ENCODE measurements around the gene RAI14. TPM values are rescaled to one million over a fixed set of nuclear protein-coding genes. Genes with fewer than 3 reads are reported as not detected.

Gene RAI14
- total and polyA plus RNA-seq, 2 donors (not counting 3 experiments of a cell fraction or from before 2014, with no cell fraction given): 114 to 369 TPM

- peaks cover 9% of the 10 kb centered on the region for H4K20me1 ChIP-seq (replicated peaks; ENCODE audit: control insufficient read depth, extremely low read depth, insufficient read depth, low read length)
- peaks cover 100% of the 10 kb centered on the region for H3K79me2 ChIP-seq (ENCODE audit: control insufficient read depth, insufficient read depth, low read length)
- no peak overlapping the region for H3K4me2 ChIP-seq (ENCODE audit: insufficient read depth, low read length)
- intact Hi-C loops (cut with micrococcal nuclease): loop anchor here (10.0 kb wide), 1 partner anchor 1192 kb away; no protein-coding TSS in a partner anchor
- no peak overlapping the region for H3K4me3 ChIP-seq (replicated peaks in 1 of 3; ENCODE audit: insufficient read depth in 1 of 3, low read depth in 1 of 3, low read length in 3 of 3)
- peak overlapping the region; percentile 9 for H3K27ac ChIP-seq (ENCODE audit: insufficient read depth, low read depth, low read length)
- no peak overlapping the region for H3K9ac ChIP-seq (replicated peaks; ENCODE audit: extremely low read depth, insufficient read depth, low read length)
- ChIA-PET POLR2A (no interaction called here), CTCF (no interaction called here)
- dilution Hi-C loops (cut with MboI; ENCODE audit: extremely low pct_ligation_motif_present, low sequenced_read_pairs): no loop called here
- no peaks in the 10 kb centered on the region for H3K27me3 ChIP-seq (ENCODE audit: control insufficient read depth in 2 of 2, insufficient read depth in 2 of 2, low read length in 2 of 2)
- BruUV-seq (replicated peaks): no TSS peak
- TF ChIP-seq FOS (IDR thresholded peaks at IDR 0.05; ENCODE audit: borderline replicate concordance, insufficient read depth, low read length) (no peak), MYC (IDR thresholded peaks at IDR 0.05; ENCODE audit: low read depth, low read length) (no peak), POLR2A (IDR thresholded peaks at IDR 0.05; ENCODE audit: low read depth, low read length) (no peak), CTCF (IDR thresholded peaks at IDR 0.05; ENCODE audit: extremely low read depth in 1 of 2, insufficient read depth in 1 of 2, low read depth in 1 of 2, low read length in 2 of 2) (no peak), POLR2AphosphoS5 (IDR thresholded peaks at IDR 0.05; ENCODE audit: insufficient read depth, low read depth, low read length) (no peak), EZH2 (IDR thresholded peaks at IDR 0.05; ENCODE audit: borderline replicate concordance, low read depth, low read length, severe bottlenecking) (no peak), GATA2 (IDR thresholded peaks at IDR 0.05; ENCODE audit: insufficient read depth, insufficient read length, low read depth, low read length) (no peak), JUN (IDR thresholded peaks at IDR 0.05; ENCODE audit: borderline replicate concordance, insufficient read depth, insufficient read length, low read depth) (no peak), MAX (IDR thresholded peaks at IDR 0.05; ENCODE audit: insufficient read depth, insufficient read length) (no peak)
- FAIRE-seq (no peak), DNase-seq (ENCODE audit: low read depth, low spot score) (no peak)
- H3K36me3 ChIP-seq (ENCODE audit: control insufficient read depth in 2 of 2, extremely low read depth in 1 of 2, insufficient read depth in 2 of 2, low read length in 2 of 2): peaks cover 0 to 2% of the 10 kb centered on the region in 2 experiments
- no peaks in the 10 kb centered on the region for H3K9me3 ChIP-seq (replicated peaks; ENCODE audit: control insufficient read depth, insufficient read depth, low read length)
- no peak overlapping the region for H2AFZ ChIP-seq (ENCODE audit: low read depth, low read length)
- peaks cover 84% of the 10 kb centered on the region for H3K4me1 ChIP-seq (ENCODE audit: control insufficient read depth, extremely low read depth, insufficient read depth, low read length)
- no peaks in the 10 kb centered on the region for H3K9me1 ChIP-seq (replicated peaks; ENCODE audit: control insufficient read depth, extremely low read depth, insufficient read depth, low read length)
Observed at GRCh38 chr5:34676416-34676815, 20.3 kb downstream of the RAI14 start.

All from endothelial cell of umbilical vein (primary cell).